ENCODE measurements around the gene JTB. TPM values are rescaled to one million over a fixed set of nuclear protein-coding genes. Genes with fewer than 3 reads are reported as not detected.

The JTB gene
- polyA plus RNA-seq, 2 of the 4 experiments (the other 2 are of a cell fraction) = 106 to 162 TPM

GRCh38 chr1:153990468-153991150 lies 13.1 kb upstream of the JTB start, which contains the start of gene RPS27 (continued):
- TF ChIP-seq USF2 (IDR thresholded peaks at IDR 0.05) (no peak), BCL3 (IDR thresholded peaks at IDR 0.05) (peak; percentile 99), E2F6 (IDR thresholded peaks at IDR 0.05; ENCODE audit: borderline replicate concordance, low read depth) (no peak), BHLHE40 (IDR thresholded peaks at IDR 0.05; ENCODE audit: low read depth, low read length) (0 out of 2 replicates have a peak, but pooled peaks have one; percentile 14), JUNB (IDR thresholded peaks at IDR 0.05) (no peak), HOXB13 (CRISPR knock-in tag; IDR thresholded peaks at IDR 0.05; ENCODE audit: low read depth) (no peak), MAX (IDR thresholded peaks at IDR 0.05) (peak; percentile 92), REST (IDR thresholded peaks at IDR 0.05) (peak; percentile 58), NFE2L2 (conservative IDR thresholded peaks at IDR 0.05; ENCODE audit: low read length) (no peak), RFX5 (IDR thresholded peaks at IDR 0.05) (no peak), TP53 (CRISPR knock-in tag; IDR thresholded peaks at IDR 0.05) (peak; percentile 80; the same call in 1 of the 2 replicates), NPAS2 (CRISPR knock-in tag; IDR thresholded peaks at IDR 0.05; ENCODE audit: borderline replicate concordance) (no peak), KDM5A (IDR thresholded peaks at IDR 0.05) (0 out of 2 replicates have a peak, but pooled peaks have one; percentile 33), FOXS1 (CRISPR knock-in tag; IDR thresholded peaks at IDR 0.05) (no peak), PBX3 (IDR thresholded peaks at IDR 0.05) (no peak), HMGXB4 (CRISPR knock-in tag; IDR thresholded peaks at IDR 0.05; ENCODE audit: borderline replicate concordance) (no peak)

GRCh38 chr1:153987621-153988020 lies 10.1 kb upstream of the JTB start:
- WGBS (ENCODE audit: missing lambda C conversion rate) = 89% methylated on average over 8 of the region's 8 CpGs
- CTCF ChIA-PET = interaction anchor here (0.7 to 5.4 kb wide), 29 partner anchors 12 to 477 kb away, joined by 3 to 90 read pairs (median 9); partner anchors contain the start of genes CREB3L4, DENND4B, GATAD2B and JTB

More at GRCh38 chr1:153987621-153988020, 10.1 kb upstream of the JTB start:
- Histone ChIP-seq H3K4me2 (no peak overlapping the region), H3K4me3 (no peak overlapping the region), H3K27ac (peak overlapping the region in 1 of 2 experiments; percentile 88; a peak in 2 of 6 replicates), H3K9me3 (no peaks in the 10 kb centered on the region), H3K4me1 (peaks cover 19% of the 10 kb centered on the region)
- no peak for TF ChIP-seq HEYL (CRISPR knock-in tag; IDR thresholded peaks at IDR 0.05)
- TF ChIP-seq JUNB (IDR thresholded peaks at IDR 0.05) = no peak
- TF ChIP-seq MYC (IDR thresholded peaks at IDR 0.05; ENCODE audit: borderline replicate concordance, low read length) = no peak
- TF ChIP-seq SREBF2 (IDR thresholded peaks at IDR 0.05) = no peak
- no peak for TF ChIP-seq CEBPB (IDR thresholded peaks at IDR 0.05)
- TF ChIP-seq ZFP36 (IDR thresholded peaks at IDR 0.05; ENCODE audit: borderline replicate concordance, partially characterized antibody) = no peak
- TF ChIP-seq NFE2L2 (conservative IDR thresholded peaks at IDR 0.05; ENCODE audit: low read length) = no peak
- TF ChIP-seq TP53 (CRISPR knock-in tag; IDR thresholded peaks at IDR 0.05) = no peak
- TF ChIP-seq HMGXB4 (CRISPR knock-in tag; IDR thresholded peaks at IDR 0.05; ENCODE audit: borderline replicate concordance) = no peak
- no peak for TF ChIP-seq ZNF302 (CRISPR knock-in tag; IDR thresholded peaks at IDR 0.05)
- TF ChIP-seq HOXB5 (CRISPR knock-in tag; IDR thresholded peaks at IDR 0.05) = no peak
- ATAC-seq = no peak
- FAIRE-seq = no peak
- POLR2A ChIA-PET = interaction anchor here (1.0 to 1.9 kb wide), 2 partner anchors 20 to 24 kb away, joined by 3 to 13 read pairs; partner anchors contain the start of genes CREB3L4 and SLC39A1
- DNase-seq (ENCODE audit: low read depth in 1 of 2, low spot score in 1 of 2) = no peak
